ENCODE measurements around the gene KHK.
"Not testable (repeated sequence)": the region's sequence is repeated elsewhere in the genome, so short reads cannot be mapped to it uniquely, and the experiment has no call there.

The KHK gene

DNA sequence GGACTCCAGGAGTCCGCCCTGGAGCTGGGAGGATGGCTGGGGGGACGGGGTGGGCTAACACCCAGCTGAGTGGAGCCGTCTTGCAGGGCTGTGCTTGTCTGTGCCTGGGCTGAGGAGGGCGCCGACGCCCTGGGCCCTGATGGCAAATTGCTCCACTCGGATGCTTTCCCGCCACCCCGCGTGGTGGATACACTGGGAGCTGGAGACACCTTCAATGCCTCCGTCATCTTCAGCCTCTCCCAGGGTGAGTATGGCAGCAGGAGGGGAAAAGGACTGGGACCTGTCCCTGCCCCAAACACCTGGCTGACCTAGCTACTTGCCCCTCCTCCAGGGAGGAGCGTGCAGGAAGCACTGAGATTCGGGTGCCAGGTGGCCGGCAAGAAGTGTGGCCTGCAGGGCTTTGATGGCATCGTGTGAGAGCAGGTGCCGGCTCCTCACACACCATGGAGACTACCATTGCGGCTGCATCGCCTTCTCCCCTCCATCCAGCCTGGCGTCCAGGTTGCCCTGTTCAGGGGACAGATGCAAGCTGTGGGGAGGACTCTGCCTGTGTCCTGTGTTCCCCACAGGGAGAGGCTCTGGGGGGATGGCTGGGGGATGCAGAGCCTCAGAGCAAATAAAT lies 12.9 kb downstream of the KHK start:
- no peak for DNase-seq

DNA sequence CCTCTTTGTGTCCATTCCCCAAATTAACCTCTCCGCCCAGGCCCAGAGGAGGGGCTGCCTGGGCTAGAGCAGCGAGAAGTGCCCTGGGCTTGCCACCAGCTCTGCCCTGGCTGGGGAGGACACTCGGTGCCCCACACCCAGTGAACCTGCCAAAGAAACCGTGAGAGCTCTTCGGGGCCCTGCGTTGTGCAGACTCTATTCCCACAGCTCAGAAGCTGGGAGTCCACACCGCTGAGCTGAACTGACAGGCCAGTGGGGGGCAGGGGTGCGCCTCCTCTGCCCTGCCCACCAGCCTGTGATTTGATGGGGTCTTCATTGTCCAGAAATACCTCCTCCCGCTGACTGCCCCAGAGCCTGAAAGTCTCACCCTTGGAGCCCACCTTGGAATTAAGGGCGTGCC lies 13.5 kb downstream of the KHK start:
- DNase-seq: no peak

DNA sequence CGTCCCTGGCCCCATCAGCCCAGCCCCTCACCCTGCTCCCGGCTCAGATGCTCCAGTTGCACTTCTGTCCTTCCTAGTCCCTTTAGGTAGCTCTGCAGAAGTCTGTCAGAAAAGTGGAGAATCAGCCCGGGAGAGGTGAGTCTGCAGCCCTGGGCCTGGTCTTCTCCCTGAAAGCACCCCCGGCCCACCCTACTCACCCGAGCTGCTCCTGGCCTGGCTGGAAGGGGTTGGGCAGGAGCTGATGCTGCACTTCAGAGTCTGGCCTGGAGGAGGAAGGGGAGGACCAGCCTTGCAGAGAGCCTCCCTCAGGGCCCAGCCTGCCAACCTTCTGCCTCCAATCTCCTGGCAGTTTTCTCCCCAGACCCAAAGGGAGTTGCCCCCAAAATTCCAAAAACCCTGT lies 15.8 kb downstream of the KHK start:
- no peak for DNase-seq

DNA sequence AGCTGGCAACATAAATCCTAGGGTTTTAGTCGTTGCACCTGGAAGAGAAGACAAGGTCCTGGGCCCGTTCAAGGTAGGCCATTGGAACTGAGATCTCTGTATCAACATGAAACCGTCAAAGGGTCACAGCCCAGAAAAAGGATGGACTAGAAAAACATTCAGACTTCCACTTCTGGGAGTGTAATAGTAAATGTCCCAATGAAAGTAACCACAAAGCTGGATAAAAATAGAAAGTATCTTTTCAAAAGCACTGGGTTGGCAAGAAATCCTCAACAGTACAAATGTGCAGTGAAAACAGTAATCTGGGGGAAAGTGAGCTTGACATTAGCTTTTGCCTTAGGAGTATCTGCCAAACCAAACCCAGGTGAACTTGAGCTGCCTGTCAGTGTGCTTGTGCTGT lies 19.4 kb downstream of the KHK start:
- no peak for DNase-seq

DNA sequence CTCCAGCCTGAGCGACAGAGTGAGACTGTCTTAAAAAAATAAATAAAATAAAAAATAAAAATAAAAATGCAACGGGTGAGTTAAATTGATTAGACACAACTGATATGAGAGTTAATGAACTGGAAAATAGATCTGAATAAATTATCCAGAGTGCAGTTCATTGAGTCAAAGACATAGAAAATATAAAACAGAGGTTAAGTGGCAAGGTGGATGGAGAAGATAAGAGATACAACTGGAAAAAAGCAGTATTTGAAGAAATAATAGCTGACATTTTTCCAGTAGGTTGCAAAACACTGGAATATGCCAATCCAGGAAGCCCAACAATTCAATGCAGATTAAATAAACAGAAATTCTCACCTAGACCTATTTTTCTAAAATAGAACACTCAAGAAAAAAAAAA lies 21.6 kb downstream of the KHK start:
- DNase-seq: no peak

GRCh38 chr2:27109083-27109482 lies 22.5 kb downstream of the KHK start:
- no peak for DNase-seq

DNA sequence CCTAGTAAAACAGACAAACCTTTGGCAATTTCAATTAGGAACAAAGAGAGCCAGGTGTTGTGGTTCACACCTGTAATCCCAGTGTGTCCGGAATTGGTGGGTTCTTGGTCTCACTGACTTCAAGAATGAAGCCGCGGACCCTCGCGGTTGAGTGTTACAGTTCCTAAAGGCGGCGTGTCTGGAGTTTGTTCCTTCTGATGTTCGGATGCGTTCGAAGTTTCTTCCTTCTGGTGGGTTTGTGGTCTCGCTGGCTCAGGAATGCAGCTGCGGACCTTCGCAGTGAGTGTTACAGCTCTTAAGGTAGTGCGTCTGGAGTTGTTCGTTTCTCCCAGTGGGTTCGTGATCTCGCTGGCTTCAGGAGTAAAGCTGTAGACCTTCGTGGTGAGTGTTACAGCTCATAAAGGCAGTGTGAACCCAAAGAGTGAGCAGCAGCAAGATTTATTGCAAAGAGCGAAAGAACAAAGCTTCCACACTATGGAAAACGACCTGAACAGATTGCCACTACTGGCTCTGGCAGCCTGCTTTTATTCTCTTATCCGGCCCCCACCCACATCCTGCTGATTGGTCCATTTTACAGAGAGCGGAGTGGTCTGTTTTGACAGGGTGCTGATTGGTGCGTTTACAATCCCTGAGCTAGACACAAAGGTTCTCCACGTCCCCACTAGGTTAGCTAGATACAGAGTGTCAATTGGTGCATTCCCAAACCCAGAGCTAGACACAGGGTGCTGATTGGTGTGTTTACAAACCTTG lies 24.2 kb downstream of the KHK start:
- not testable (repeated sequence) for DNase-seq

- DNase-seq: not testable (repeated sequence)
Observed at GRCh38 chr2:27111392-27112078, 25.0 kb downstream of the KHK start.

- DNase-seq: no peak
Observed at GRCh38 chr2:27115519-27115918, 28.9 kb downstream of the KHK start.

GRCh38 chr2:27117995-27118524 lies 31.5 kb downstream of the KHK start:
- DNase-seq: no peak

DNA sequence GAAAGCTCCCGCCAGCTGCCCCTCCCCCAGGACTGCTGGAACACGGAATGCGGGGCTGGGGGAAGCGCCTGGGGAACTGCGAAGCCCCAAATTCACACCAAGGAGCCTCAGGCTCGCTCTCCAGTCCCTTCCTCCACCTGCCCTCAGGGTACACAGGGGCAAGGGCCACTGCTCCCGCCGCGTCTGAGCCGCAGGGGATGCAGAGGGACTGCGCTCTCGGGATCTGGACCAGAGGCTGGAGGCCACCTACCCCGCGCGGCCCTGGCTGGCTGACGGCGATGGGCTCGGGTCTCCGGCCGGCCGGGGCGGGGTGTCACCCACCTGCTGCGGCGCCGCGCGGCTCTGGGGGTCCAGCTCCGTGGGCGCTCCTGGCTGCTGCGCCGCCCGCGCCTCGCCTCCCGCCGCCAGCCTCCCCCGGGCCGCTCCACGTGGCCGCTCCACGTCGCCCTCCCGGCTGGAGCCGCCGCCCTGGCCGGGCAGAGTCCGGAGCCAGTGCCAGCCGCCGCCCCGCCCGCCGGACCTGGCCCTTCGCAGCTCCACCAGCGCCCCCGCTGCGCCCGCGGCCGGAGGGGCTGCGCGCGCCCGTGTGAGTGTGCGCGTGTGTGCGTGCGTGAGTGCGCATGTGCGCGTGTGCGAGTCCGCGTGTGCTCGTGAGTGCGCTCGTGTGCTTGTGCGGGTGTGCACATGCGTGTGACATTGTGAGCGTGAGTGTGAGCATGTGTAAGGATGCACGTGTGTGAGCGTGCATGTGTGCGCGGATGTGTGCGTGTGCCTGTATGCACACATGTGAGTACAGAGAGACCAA lies 32.2 kb downstream of the KHK start, which contains the start of gene CGREF1:
CGREF1 (minus strand) TSS at position 604 of the 805 bp plus-strand sequence. CDS start 14,762 bp downstream, outside the sequence.
- no peak for DNase-seq

DNA sequence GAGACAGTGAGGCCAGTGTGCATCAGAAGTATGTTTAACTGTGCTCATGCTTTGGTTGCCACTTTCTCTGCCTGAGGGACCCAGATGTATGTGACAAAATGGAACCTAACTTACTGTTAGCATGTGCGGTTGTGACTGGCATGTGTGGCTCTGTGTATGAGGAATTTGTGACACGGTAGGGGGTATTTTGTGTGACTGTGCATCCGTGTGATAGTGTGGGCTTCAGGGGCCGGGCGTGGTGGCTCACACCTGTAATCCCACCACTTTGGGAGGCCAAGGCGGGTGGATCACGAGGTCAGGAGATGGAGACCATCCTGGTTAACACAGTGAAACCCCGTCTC lies 32.7 kb downstream of the KHK start:
- not testable (repeated sequence) for DNase-seq

DNA sequence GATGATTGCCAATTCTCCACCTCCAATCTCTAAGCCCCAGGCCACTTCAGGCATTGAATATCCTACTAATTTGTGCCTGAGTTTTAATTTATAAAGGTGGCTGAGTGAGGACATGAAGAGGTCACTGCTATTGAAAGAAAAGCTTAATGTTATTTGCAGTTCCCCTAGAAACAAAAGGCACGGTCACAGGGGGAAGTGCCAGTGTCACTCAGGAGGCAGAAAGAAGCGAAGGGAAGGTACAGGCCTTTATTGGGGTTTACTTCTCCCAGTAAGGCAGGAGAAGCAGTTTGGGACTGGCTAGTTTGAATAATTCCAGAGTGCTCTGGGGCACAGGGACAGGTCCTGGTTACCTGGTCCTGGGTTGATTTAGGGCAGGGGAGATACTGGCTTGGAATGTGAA lies 35.3 kb downstream of the KHK start:
- DNase-seq: no peak

- no peak for DNase-seq
Observed at GRCh38 chr2:27122791-27123190, 36.2 kb downstream of the KHK start.

DNA sequence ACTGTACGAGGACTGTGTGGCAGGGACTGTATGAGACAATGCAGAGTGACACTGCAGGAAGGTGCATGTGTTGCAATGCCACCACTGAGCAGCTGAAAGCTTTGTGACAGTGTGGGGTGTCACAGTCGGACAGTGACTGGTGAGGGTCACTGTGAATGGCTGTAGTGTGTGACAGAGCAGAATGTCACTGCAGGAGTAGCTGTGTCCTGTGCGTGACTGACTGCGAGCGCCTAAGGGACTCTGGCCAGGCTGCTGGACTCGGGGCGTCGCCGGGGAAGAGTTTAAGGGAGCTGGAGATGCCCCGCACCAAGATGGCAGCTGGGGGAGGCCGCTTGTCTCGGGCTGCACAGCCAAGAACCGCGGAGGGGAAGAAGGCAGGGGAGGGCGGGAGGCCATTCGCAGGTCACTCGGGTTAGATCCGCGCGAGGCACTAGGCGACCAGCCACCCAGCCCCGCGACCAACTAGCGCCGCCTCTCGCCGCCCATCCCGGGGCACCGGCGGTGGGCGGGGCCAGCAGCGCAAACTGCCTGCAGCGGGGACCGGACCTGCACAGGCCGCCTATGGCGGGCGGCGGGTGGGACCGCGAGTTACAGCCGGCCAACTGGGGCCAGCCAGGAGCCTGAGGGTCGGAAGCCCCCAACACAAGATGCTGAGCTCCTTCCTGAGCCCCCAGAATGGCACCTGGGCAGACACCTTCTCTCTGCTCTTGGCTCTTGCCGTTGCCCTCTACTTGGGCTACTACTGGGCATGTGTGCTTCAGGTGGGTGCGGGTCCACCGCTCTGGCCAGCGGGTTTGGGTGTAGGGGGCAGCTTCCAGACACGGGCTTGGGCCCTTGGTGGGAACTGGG lies 37.0 kb downstream of the KHK start, which contains the start of gene ABHD1:
ABHD1 (plus strand) TSS at position 514 of the 849 bp plus-strand sequence; CDS start at position 648, 134 bp downstream.
- peak; percentile 74 for DNase-seq

DNA sequence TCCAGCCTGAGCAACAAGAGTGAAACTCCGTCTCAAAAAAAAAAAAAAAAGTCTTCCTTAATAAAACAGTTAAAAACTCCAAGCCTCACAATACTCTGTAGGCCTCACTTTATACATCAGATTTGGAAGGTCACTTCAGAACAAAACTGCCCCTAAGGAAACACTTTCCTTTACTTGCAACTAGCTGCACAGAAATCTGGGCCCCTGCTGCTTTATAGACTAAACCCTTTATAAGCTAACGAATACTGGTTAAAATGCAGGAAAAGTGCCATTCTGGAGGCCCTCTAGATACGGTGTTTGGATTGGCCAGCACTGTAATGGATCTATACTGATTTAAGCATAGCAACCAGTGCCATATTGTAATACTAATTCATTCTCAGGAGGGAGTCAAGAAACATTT lies 38.5 kb downstream of the KHK start:
- no peak for DNase-seq

- no peak for DNase-seq
Observed at GRCh38 chr2:27126252-27126710, 39.7 kb downstream of the KHK start.

GRCh38 chr2:27127883-27128667 lies 41.5 kb downstream of the KHK start:
- no peak for DNase-seq

GRCh38 chr2:27128668-27129571 lies 42.3 kb downstream of the KHK start:
- no peak for DNase-seq

GRCh38 chr2:27130396-27130795 lies 43.8 kb downstream of the KHK start:
- no peak for DNase-seq
